Fibroblast of pulmonary artery (primary cell): ENCODE measurements around the gene GALNTL6.
A peak's percentile ranks its signal among the peaks of the same experiment; 100 is the strongest.
"Not testable (repeated sequence)": the region's sequence is repeated elsewhere in the genome, so short reads cannot be mapped to it uniquely, and the experiment has no call there.

ENCODE experiments used
- DNase-seq: peaks from one replicate; pipeline ENCODE4 v3.0.0-alpha.2; 2010; ENCODE audit warnings: low read depth
- H3K4me3 ChIP-seq: replicated peaks from 2 replicates; pipeline ENCODE4 v1.5.1; 2011; ENCODE audit warnings: low read depth, mild to moderate bottlenecking, control low read depth, low read length, moderate library complexity
- CTCF ChIP-seq: IDR thresholded peaks from 2 replicates; pipeline ENCODE4 v1.5.1; 2011; ENCODE audit warnings: mild to moderate bottlenecking, control low read depth, low read length, inconsistent platforms; ENCODE audit errors: missing control alignments

The GALNTL6 gene

GRCh38 chr4:172947594-172947993, 1134.4 kb downstream of the GALNTL6 start:
- no peak for DNase-seq
- H3K4me3 ChIP-seq: no peak overlapping the region
- TF ChIP-seq CTCF: no peak

GRCh38 chr4:172950990-172951389, 1137.8 kb downstream of the GALNTL6 start:
- no peak overlapping the region for H3K4me3 ChIP-seq
- DNase-seq: no peak
- no peak for TF ChIP-seq CTCF

- TF ChIP-seq CTCF: no peak
- H3K4me3 ChIP-seq: no peak overlapping the region
- no peak for DNase-seq
Measured at GRCh38 chr4:172951679-172952451, 1138.7 kb downstream of the GALNTL6 start.

- peak; percentile 3 for DNase-seq
- TF ChIP-seq CTCF: no peak
Measured at GRCh38 chr4:172953896-172954568, 1140.8 kb downstream of the GALNTL6 start.

GRCh38 chr4:172956340-172956739, 1143.1 kb downstream of the GALNTL6 start:
- DNase-seq, H3K4me3 ChIP-seq: not testable (repeated sequence)

More at GRCh38 chr4:172953896-172954568, 1140.8 kb downstream of the GALNTL6 start:
- H3K4me3 ChIP-seq: no peak overlapping the region

- no peak for DNase-seq
- TF ChIP-seq CTCF: no peak
- no peak overlapping the region for H3K4me3 ChIP-seq
Measured at GRCh38 chr4:172957216-172957615, 1144.0 kb downstream of the GALNTL6 start.

- DNase-seq: peak; percentile 13
- no peak overlapping the region for H3K4me3 ChIP-seq
- no peak for TF ChIP-seq CTCF
Measured at GRCh38 chr4:172962564-172963353, 1149.6 kb downstream of the GALNTL6 start.
